Body of pancreas (tissue), 4 donors: ENCODE data around the gene MEG3. TPM values are rescaled to one million over a fixed set of nuclear protein-coding genes. Genes with fewer than 3 reads are reported as not detected.
A peak's percentile ranks its signal among the peaks of the same experiment; 100 is the strongest.

Experiments used
- ATAC-seq: fragments of 150-250 bp; one replicate; pipeline ENCODE4 v1.9.1; 2016
- DNase-seq, 4 donors: peaks; one replicate each; pipeline ENCODE4 v3.0.0-alpha.2; 2019
- H3K27ac ChIP-seq, 4 donors: fragments of 200-600 bp; sonication (generic); 1 replicate in 3 of 4; 2 replicates in 1 of 4; pipeline versions ENCODE4 v1.5.1 to v1.6.1; 2016 to 2019; ENCODE audit warnings: mild to moderate bottlenecking in 1 of 4, mixed read lengths in 1 of 4, moderate library complexity in 1 of 4
- H3K27me3 ChIP-seq, 2 donors: fragments of 200-600 bp; sonication (generic); one replicate each; pipeline ENCODE4 v1.6.0; 2016; ENCODE audit warnings: mild to moderate bottlenecking in 1 of 2
- H3K36me3 ChIP-seq, 2 donors: fragments of 200-600 bp; sonication (generic); replicated peaks in 1 of 2; 2 replicates each; pipeline ENCODE4 v1.5.1; 2016; ENCODE audit warnings: low read depth in 2 of 2; ENCODE audit not compliant: insufficient read depth in 1 of 2
- H3K4me1 ChIP-seq: fragments of 200-600 bp; sonication (generic); one replicate; pipeline ENCODE4 v1.6.0; 2016
- H3K4me3 ChIP-seq, 2 donors: fragments of 200-600 bp; sonication (generic); 1 replicate in 1 of 2; 2 replicates in 1 of 2; pipeline ENCODE4 v1.5.1; 2016 to 2019
- H3K9me3 ChIP-seq, 3 donors: fragments of 200-600 bp; sonication (generic); 1 replicate in 2 of 3; 2 replicates in 1 of 3; pipeline ENCODE4 v1.5.1; 2016
- CTCF ChIP-seq, 7 experiments: fragments of 450-650 bp in 4 of 7; fragments of 200-600 bp in 3 of 7; sonication (generic) in 3 of 7; IDR thresholded peaks; one replicate each; pipeline ENCODE4 v1.5.1; 2016 to 2019; ENCODE audit warnings: antibody characterized with exemption in 7 of 7
- POLR2A ChIP-seq, 3 donors: fragments of 450-650 bp; IDR thresholded peaks; one replicate each; pipeline ENCODE4 v1.6.1; 2016; ENCODE audit warnings: antibody characterized with exemption in 3 of 3, mild to moderate bottlenecking in 2 of 3
- WGBS, 2 donors: methylation state at CpG; one replicate each; pipeline ENCODE4 v1.1.5; 2017; 5-methylcytosine and 5-hydroxymethylcytosine counted together
- intact Hi-C: fragments of 100-400 bp; cut with DNase I; formaldehyde crosslinking; loops from one replicate; pipeline ENCODE4 v1.15.1; 2023
- microRNA counts, 2 donors: library from miRNA; unstranded; fragments of <30 nt; microRNA quantifications; one replicate each; lab custom pipeline; 2017
- microRNA-seq, 2 donors: library from miRNA; unstranded; fragments of <30 nt; microRNA quantifications; one replicate each; pipeline ENCODE4, GENCODE V29; 2016; ENCODE audit warnings: borderline number of aligned reads in 2 of 2, borderline replicate concordance in 2 of 2
- small RNA-seq: library from RNA; depleted of rRNA; stranded (forward); fragments of <200 nt; gene quantifications from one replicate; pipeline ENCODE3, GENCODE V24; 2016
- total RNA-seq, 2 donors: library from RNA; depleted of rRNA; stranded (reverse); fragments of >200 nt; gene quantifications; one replicate each; pipeline ENCODE4 v1.1.0, GENCODE V29; 2016

The MEG3 gene
- total RNA-seq, 2 donors from 2014 or later = 150 to 537 TPM

- H3K4me1 ChIP-seq = no peaks in the 10 kb centered on the region
- no peak overlapping the region for H3K27ac ChIP-seq
- 76 to 87% methylated on average over 7 to 8 of the region's 8 CpGs for WGBS, 2 donors
- H3K27me3 ChIP-seq = no peaks in the 10 kb centered on the region
- H3K36me3 ChIP-seq = no peaks in the 10 kb centered on the region
- ATAC-seq (no peak), DNase-seq (no peak)
- H3K4me3 ChIP-seq = no peak overlapping the region
- intact Hi-C loops = no loop called here
- no peaks in the 10 kb centered on the region for H3K9me3 ChIP-seq
- no peak for TF ChIP-seq POLR2A (IDR thresholded peaks at IDR 0.05)
- no peak for TF ChIP-seq CTCF (IDR thresholded peaks at IDR 0.05)
Observed at GRCh38 chr14:100907240-100907639, 81.3 kb downstream of the MEG3 start.

DNA sequence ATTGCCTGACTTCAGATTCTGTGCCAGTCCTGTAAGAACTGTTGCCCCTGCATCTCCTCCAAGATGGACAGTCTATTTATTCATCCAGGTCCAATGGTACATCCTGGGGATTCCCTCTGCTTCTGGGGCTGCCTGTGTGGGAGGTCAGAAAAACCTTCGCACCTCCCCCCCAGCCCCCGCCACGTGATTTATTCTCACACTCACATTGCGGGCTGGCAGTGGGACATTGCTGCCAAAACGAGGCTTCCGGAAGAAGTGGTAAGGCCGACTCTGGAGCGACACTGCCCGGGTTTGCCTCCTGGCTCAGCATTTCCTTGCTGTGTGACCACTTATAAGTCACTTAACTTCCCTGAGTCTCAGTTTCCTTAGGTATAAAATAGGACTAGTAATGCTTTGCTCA lies 83.5 kb downstream of the MEG3 start:
- H3K4me1 ChIP-seq = no peaks in the 10 kb centered on the region
- TF ChIP-seq POLR2A (IDR thresholded peaks at IDR 0.05) (no peak), CTCF (IDR thresholded peaks at IDR 0.05) (no peak)
- no peak for DNase-seq
- H3K36me3 ChIP-seq = no peaks in the 10 kb centered on the region
- no peaks in the 10 kb centered on the region for H3K9me3 ChIP-seq
- no peak overlapping the region for H3K4me3 ChIP-seq
- 71 to 79% methylated on average over 9 of the region's 9 CpGs for WGBS, 2 donors
- H3K27ac ChIP-seq = no peak overlapping the region
- no peaks in the 10 kb centered on the region for H3K27me3 ChIP-seq
- ATAC-seq = no peak
- intact Hi-C loops = no loop called here

MicroRNAs within 50 kb of the gene (microRNA counts, 767-probe panel; counts per million panel counts)
- microRNA hsa-miR-127-3p (lab: Ali Mortazavi, UCI) = 0 to 736 counts per million in 2 donors
- 0 to 736 counts per million in 2 donors for microRNA hsa-miR-127-5p (lab: Ali Mortazavi, UCI)
- 0 to 736 counts per million in 2 donors for microRNA hsa-miR-136-5p (lab: Ali Mortazavi, UCI)
- microRNA hsa-miR-337-3p (lab: Ali Mortazavi, UCI) = 0 to 736 counts per million in 2 donors
- 0 to 736 counts per million in 2 donors for microRNA hsa-miR-337-5p (lab: Ali Mortazavi, UCI)
- microRNA hsa-miR-431-5p (lab: Ali Mortazavi, UCI) = 0 to 736 counts per million in 2 donors
- 0 to 736 counts per million in 2 donors for microRNA hsa-miR-432-5p (lab: Ali Mortazavi, UCI)
- microRNA hsa-miR-433 (lab: Ali Mortazavi, UCI) = 0 to 736 counts per million in 2 donors
- 0 to 736 counts per million in 2 donors for microRNA hsa-miR-493-3p (lab: Ali Mortazavi, UCI)
- microRNA hsa-miR-665 (lab: Ali Mortazavi, UCI) = 0 to 736 counts per million in 2 donors
- microRNA hsa-miR-770-5p (lab: Ali Mortazavi, UCI) = 0 to 736 counts per million in 2 donors

Small RNA genes lying within 50 kb of the gene (microRNA-seq; reads per million reads assigned to microRNA genes)
- 763 to 918 reads per million in 2 donors for gene MIR127
- gene MIR136 = 32.3 to 45.6 reads per million in 2 donors
- gene MIR2392 = 0 reads per million in 2 donors
- 130 to 138 reads per million in 2 donors for gene MIR337
- gene MIR431 = 27.5 to 51.6 reads per million in 2 donors
- gene MIR432 = 78.7 to 101 reads per million in 2 donors
- gene MIR433 = 49.8 to 61.0 reads per million in 2 donors
- 188 to 329 reads per million in 2 donors for gene MIR493
- gene MIR665 = 0.93 to 2.2 reads per million in 2 donors

Small RNA genes lying within 50 kb of the gene (small RNA-seq; reads per million reads assigned to genes)
- gene AL117190.3 (not detected), gene MIR127 (not detected), gene MIR136 (not detected), gene MIR2392 (not detected), gene MIR337 (not detected), gene MIR431 (not detected), gene MIR432 (not detected), gene MIR433 (not detected), gene MIR493 (12.3 reads per million, percentile 92 among the genes with 10 or more reads in this experiment), gene RF01928 (not detected), gene RF02145 (not detected), gene SNORD112 (1.9 reads per million, percentile 68 among the genes with 10 or more reads in this experiment)

Other genes with a start within 250 kb of the MEG3 start
- 10 to 100 TPM; 23.9 to 28.7 TPM for gene BEGAIN, start 238.7 kb upstream of the MEG3 start, total RNA-seq
- gene DLK1, start 99.2 kb upstream of the MEG3 start, total RNA-seq = 10 to 100 TPM; 26.2 to 33.0 TPM
- gene RTL1, start 77.6 kb downstream of the MEG3 start, total RNA-seq = under 1 TPM in 1 of 2 donors, not detected in 1; 0.26 TPM